Uterus (tissue), 4 donors: ENCODE data around the gene HAVCR2. TPM values are rescaled to one million over a fixed set of nuclear protein-coding genes. Genes with fewer than 3 reads are reported as not detected.

ENCODE experiments used
- DNase-seq, 2 donors: peaks; one replicate each; pipeline ENCODE4 v3.0.0-alpha.2; 2019 to 2020
- H3K27ac ChIP-seq, 2 donors: fragments of 200-600 bp; sonication (generic); 1 replicate in 1 of 2; 2 replicates in 1 of 2; pipeline ENCODE4 v1.5.1; 2016 to 2018
- H3K27me3 ChIP-seq, 2 donors: fragments of 200-600 bp; sonication (generic); one replicate each; pipeline ENCODE4 v1.5.1; 2018 to 2019; ENCODE audit warnings: control low read depth in 1 of 2
- H3K36me3 ChIP-seq, 2 donors: fragments of 200-600 bp; sonication (generic); one replicate each; pipeline ENCODE4 v1.5.1; 2019; ENCODE audit warnings: control low read depth in 1 of 2
- H3K4me1 ChIP-seq, 2 donors: fragments of 200-600 bp; sonication (generic); one replicate each; pipeline ENCODE4 v1.5.1; 2018 to 2019; ENCODE audit warnings: control low read depth in 1 of 2
- H3K4me3 ChIP-seq, 2 donors: fragments of 200-600 bp; sonication (generic); 1 replicate in 1 of 2; 2 replicates in 1 of 2; pipeline ENCODE4 v1.5.1; 2018 to 2019; ENCODE audit warnings: mild to moderate bottlenecking in 1 of 2
- H3K9me3 ChIP-seq, 2 donors: fragments of 200-600 bp; sonication (generic); one replicate each; pipeline ENCODE4 v1.5.1; 2019; ENCODE audit warnings: control low read depth in 1 of 2
- POLR2A ChIP-seq, 2 donors: fragments of 450-650 bp; IDR thresholded peaks; one replicate each; pipeline ENCODE4 v1.6.1; 2016; ENCODE audit warnings: antibody characterized with exemption in 2 of 2, mild to moderate bottlenecking in 1 of 2, moderate library complexity in 1 of 2
- intact Hi-C: fragments of 100-400 bp; cut with DNase I; formaldehyde crosslinking; loops from one replicate; pipeline ENCODE4 v1.15.1; 2023; ENCODE audit warnings: low total_unique reads
- total RNA-seq, 4 donors: library from RNA; depleted of rRNA in 3 of 4; stranded (reverse); fragments of >200 nt in 3 of 4; gene quantifications; one replicate each; pipeline versions ENCODE4 v1.1.0 to v1.2.4, GENCODE V29; 2014 to 2023
- TF ChIP-seq, protein P1 (sequence below), 4 experiments: fragments of 200-600 bp in 2 of 4; fragments of 450-650 bp in 2 of 4; sonication (generic) in 2 of 4; IDR thresholded peaks; one replicate each; pipeline ENCODE4 v1.5.1; 2016 to 2019; ENCODE audit warnings: antibody characterized with exemption in 4 of 4, mild to moderate bottlenecking in 2 of 4, moderate library complexity in 1 of 4
- donor health status: DM: yes; HTN: yes; CAD: no.

The HAVCR2 gene
- total RNA-seq, 4 donors from 2014 or later, result 1.0 to 5.5 (median 2.3) TPM

DNA sequence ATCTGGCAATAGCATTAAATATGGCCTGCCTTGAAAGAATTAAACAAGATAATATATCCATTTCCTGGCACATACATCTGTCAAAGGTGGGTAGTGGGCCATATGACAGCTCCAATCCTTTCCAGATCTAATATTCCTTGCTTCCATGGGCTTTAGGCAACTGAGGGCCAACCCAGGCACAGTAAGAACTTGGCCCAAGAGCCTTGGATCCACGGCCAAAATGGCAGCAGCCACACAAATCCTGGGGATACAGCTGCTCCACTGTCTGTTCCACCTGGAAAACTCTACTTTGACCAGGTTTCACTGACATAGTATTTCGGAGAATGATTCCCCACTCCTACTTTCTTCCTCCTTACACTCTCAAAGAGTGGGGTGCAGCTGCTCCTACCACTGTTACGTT lies 63.2 kb downstream of the HAVCR2 start:
- Histone ChIP-seq H3K27ac (no peak overlapping the region), H3K36me3 (no peaks in the 10 kb centered on the region), H3K4me3 (no peak overlapping the region), H3K9me3 (no peaks in the 10 kb centered on the region), H3K27me3 (no peaks in the 10 kb centered on the region), H3K4me1 (no peaks in the 10 kb centered on the region)
- TF ChIP-seq POLR2A (IDR thresholded peaks at IDR 0.05), result no peak
- DNase-seq, result no peak
- intact Hi-C loops, result no loop called here

GRCh38 chr5:157038568-157039187 lies 70.2 kb downstream of the HAVCR2 start:
- Histone ChIP-seq H3K36me3 (no peaks in the 10 kb centered on the region), H3K4me3 (no peak overlapping the region), H3K9me3 (no peaks in the 10 kb centered on the region), H3K27ac (no peak overlapping the region), H3K27me3 (no peaks in the 10 kb centered on the region), H3K4me1 (no peaks in the 10 kb centered on the region)
- TF ChIP-seq, protein P1, sequence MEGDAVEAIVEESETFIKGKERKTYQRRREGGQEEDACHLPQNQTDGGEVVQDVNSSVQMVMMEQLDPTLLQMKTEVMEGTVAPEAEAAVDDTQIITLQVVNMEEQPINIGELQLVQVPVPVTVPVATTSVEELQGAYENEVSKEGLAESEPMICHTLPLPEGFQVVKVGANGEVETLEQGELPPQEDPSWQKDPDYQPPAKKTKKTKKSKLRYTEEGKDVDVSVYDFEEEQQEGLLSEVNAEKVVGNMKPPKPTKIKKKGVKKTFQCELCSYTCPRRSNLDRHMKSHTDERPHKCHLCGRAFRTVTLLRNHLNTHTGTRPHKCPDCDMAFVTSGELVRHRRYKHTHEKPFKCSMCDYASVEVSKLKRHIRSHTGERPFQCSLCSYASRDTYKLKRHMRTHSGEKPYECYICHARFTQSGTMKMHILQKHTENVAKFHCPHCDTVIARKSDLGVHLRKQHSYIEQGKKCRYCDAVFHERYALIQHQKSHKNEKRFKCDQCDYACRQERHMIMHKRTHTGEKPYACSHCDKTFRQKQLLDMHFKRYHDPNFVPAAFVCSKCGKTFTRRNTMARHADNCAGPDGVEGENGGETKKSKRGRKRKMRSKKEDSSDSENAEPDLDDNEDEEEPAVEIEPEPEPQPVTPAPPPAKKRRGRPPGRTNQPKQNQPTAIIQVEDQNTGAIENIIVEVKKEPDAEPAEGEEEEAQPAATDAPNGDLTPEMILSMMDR (IDR thresholded peaks at IDR 0.05), result no peak
- TF ChIP-seq POLR2A (IDR thresholded peaks at IDR 0.05), result no peak
- no peak for DNase-seq
- intact Hi-C loops, result no loop called here

Other genes starting within 250 kb of the HAVCR2 start
- 1 to 10 TPM in 1 of 4 donors, not detected in 3; 1.0 TPM for gene TIMD4, start 145.8 kb downstream of the HAVCR2 start, total RNA-seq
- gene HAVCR1, start 49.9 kb downstream of the HAVCR2 start, total RNA-seq, result under 1 TPM in 1 of 4 donors, not detected in 3; 0.55 TPM
- gene MED7, start 33.8 kb upstream of the HAVCR2 start, total RNA-seq, result 10 to 100 TPM in 3 of 4 donors, 1 to 10 TPM in 1; 3.8 to 22.5 (median 13.6) TPM
- gene GARIN3, start 57.2 kb upstream of the HAVCR2 start, total RNA-seq, result not detected
- gene ITK, start 71.8 kb upstream of the HAVCR2 start, total RNA-seq, result 1 to 10 TPM in 2 of 4 donors, under 1 TPM in 2; 0.41 to 2.8 (median 1.8) TPM
- 10 to 100 TPM; 11.3 to 51.5 (median 13.6) TPM for gene CYFIP2, start 157.1 kb upstream of the HAVCR2 start, total RNA-seq